DOHH2 (cell line): ENCODE measurements around the gene BORA.
A peak's percentile ranks its signal among the peaks of the same experiment; 100 is the strongest.

Experiments
- H3F3A ChIP-seq: fragments of 200-600 bp; sonication (generic), shearing (Covaris generic); 2 replicates; pipeline ENCODE4 v1.6.0; 2016; ENCODE audit warnings: antibody characterized with exemption, mild to moderate bottlenecking; ENCODE audit not compliant: control insufficient read depth, insufficient read depth
- H3K27ac ChIP-seq: fragments of 200-600 bp; sonication (generic); 2 replicates; pipeline ENCODE4 v1.5.1; 2014; ENCODE audit warnings: low read depth, mild to moderate bottlenecking, low read length, moderate library complexity
- H3K27me3 ChIP-seq: fragments of 200-600 bp; sonication (generic); 2 replicates; pipeline ENCODE4 v1.6.1; 2014; ENCODE audit warnings: mild to moderate bottlenecking, low read length, mixed read lengths; ENCODE audit not compliant: control insufficient read depth
- H3K36me3 ChIP-seq: fragments of 200-600 bp; sonication (generic); 2 replicates; pipeline ENCODE4 v1.6.1; 2014; ENCODE audit warnings: mild to moderate bottlenecking, low read length, moderate library complexity, mixed read lengths; ENCODE audit not compliant: control insufficient read depth
- H3K4me1 ChIP-seq: fragments of 200-600 bp; sonication (generic); 2 replicates; pipeline ENCODE4 v1.6.1; 2014; ENCODE audit warnings: mild to moderate bottlenecking, low read length, mixed read lengths; ENCODE audit not compliant: control insufficient read depth
- H3K4me2 ChIP-seq: fragments of 200-600 bp; sonication (generic); 2 replicates; pipeline ENCODE4 v1.6.0; 2014; ENCODE audit warnings: mild to moderate bottlenecking, low read length, moderate library complexity
- H3K4me3 ChIP-seq: fragments of 200-600 bp; sonication (generic); 2 replicates; pipeline ENCODE4 v1.5.1; 2014; ENCODE audit warnings: mild to moderate bottlenecking, low read length, mixed read lengths
- H3K79me2 ChIP-seq: fragments of 200-600 bp; sonication (generic); 2 replicates; pipeline ENCODE4 v1.6.1; 2014; ENCODE audit warnings: mild to moderate bottlenecking, low read length, mixed read lengths; ENCODE audit not compliant: control insufficient read depth
- H3K9me2 ChIP-seq: fragments of 200-600 bp; sonication (generic); replicated peaks from 2 replicates; pipeline ENCODE4 v1.6.1; 2014; ENCODE audit warnings: mild to moderate bottlenecking, low read length, mixed read lengths; ENCODE audit not compliant: control insufficient read depth
- H3K9me3 ChIP-seq: fragments of 200-600 bp; sonication (generic); 2 replicates; pipeline ENCODE4 v1.6.1; 2014; ENCODE audit warnings: antibody characterized with exemption, low read length, mixed read lengths; ENCODE audit not compliant: control insufficient read depth, insufficient read depth
- H4K20me1 ChIP-seq: fragments of 200-600 bp; sonication (generic); 2 replicates; pipeline ENCODE4 v1.6.0; 2014; ENCODE audit warnings: low read depth, mild to moderate bottlenecking, antibody characterized with exemption, low read length, moderate library complexity; ENCODE audit not compliant: control insufficient read depth, insufficient read depth
- EZH2phosphoT487 ChIP-seq: fragments of 200-600 bp; sonication (generic); IDR thresholded peaks from 2 replicates; pipeline ENCODE4 v1.6.1; 2017; ENCODE audit warnings: borderline replicate concordance, mild to moderate bottlenecking, antibody characterized with exemption, low read length, moderate library complexity, mixed read lengths
- TF ChIP-seq, protein P1 (sequence below): fragments of 200-600 bp; sonication (generic); IDR thresholded peaks from one replicate; pipeline ENCODE4 v1.5.1; 2014; ENCODE audit warnings: antibody characterized with exemption, mild to moderate bottlenecking, low read depth, low read length; ENCODE audit not compliant: poor library complexity, severe bottlenecking

BORA gene

DNA sequence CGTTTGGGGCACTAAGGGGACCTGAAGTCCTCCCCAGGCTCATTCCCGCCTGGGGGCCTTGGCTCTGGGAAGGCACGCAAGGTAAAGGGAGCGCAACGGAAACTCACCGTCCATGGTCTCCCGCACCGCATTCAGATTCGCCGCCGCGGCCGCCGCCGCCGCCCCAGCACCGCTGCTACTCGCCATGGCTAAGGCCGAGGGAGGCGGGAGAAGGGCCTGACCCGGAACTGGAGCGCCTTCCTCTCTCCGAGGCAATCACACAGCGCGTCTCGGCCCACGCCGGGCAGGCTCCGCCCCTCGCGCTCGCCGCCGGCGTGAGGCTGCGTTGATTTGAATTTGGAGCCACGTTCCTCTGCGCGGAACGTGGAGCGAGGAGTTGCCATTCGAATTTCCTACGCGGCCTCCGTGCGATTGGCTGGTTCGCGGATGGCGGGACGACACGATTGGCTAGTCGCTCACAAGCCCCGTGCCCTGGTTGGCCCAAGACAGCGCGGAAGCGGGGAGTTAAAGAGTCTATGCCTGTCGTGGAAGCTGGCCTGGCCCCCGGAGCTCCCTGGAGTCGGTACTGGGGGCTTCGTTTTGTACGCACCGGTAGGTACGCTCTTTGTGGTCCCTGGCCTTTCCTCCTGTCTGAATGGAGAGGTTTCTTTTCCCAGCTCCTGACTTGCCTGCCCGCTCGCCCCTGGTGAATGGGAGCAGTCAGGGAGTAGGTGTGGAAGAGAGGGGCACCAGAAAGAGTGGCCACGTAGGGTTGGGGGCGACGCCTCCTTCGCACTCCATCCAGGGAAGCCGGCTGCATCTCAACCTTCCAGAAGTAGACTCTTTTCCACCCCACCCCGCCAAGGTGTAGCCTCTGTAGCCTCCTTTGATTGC, at the start of gene BORA, which contains the start of gene MZT1:
BORA (plus strand) TSS at position 507 of the 873 bp plus-strand sequence. CDS start 1,018 bp downstream, outside the sequence.
MZT1 (minus strand) TSS at position 213 of the 873 bp plus-strand sequence; CDS start at position 186, 27 bp downstream.
- H3K27ac ChIP-seq, result peak within 1 kb of the TSS; percentile 68
- H3K9me2 ChIP-seq, result no peaks in the 10 kb centered on the region
- peaks cover 49% of the 10 kb centered on the region for H3K4me1 ChIP-seq
- peaks cover 87% of the 10 kb centered on the region for H3K79me2 ChIP-seq
- H3K9me3 ChIP-seq, result no peaks in the 10 kb centered on the region
- H4K20me1 ChIP-seq, result no peaks in the 10 kb centered on the region
- H3F3A ChIP-seq, result no peaks in the 10 kb centered on the region
- TF ChIP-seq, protein P1, sequence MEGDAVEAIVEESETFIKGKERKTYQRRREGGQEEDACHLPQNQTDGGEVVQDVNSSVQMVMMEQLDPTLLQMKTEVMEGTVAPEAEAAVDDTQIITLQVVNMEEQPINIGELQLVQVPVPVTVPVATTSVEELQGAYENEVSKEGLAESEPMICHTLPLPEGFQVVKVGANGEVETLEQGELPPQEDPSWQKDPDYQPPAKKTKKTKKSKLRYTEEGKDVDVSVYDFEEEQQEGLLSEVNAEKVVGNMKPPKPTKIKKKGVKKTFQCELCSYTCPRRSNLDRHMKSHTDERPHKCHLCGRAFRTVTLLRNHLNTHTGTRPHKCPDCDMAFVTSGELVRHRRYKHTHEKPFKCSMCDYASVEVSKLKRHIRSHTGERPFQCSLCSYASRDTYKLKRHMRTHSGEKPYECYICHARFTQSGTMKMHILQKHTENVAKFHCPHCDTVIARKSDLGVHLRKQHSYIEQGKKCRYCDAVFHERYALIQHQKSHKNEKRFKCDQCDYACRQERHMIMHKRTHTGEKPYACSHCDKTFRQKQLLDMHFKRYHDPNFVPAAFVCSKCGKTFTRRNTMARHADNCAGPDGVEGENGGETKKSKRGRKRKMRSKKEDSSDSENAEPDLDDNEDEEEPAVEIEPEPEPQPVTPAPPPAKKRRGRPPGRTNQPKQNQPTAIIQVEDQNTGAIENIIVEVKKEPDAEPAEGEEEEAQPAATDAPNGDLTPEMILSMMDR, result no peak
- no peak for TF ChIP-seq EZH2phosphoT487
- peak within 1 kb of the TSS; percentile 91 for H3K4me2 ChIP-seq
- peaks cover 78% of the 10 kb centered on the region for H3K36me3 ChIP-seq
- H3K27me3 ChIP-seq, result no peaks in the 10 kb centered on the region
- H3K4me3 ChIP-seq, result peak within 1 kb of the TSS; percentile 99

DNA sequence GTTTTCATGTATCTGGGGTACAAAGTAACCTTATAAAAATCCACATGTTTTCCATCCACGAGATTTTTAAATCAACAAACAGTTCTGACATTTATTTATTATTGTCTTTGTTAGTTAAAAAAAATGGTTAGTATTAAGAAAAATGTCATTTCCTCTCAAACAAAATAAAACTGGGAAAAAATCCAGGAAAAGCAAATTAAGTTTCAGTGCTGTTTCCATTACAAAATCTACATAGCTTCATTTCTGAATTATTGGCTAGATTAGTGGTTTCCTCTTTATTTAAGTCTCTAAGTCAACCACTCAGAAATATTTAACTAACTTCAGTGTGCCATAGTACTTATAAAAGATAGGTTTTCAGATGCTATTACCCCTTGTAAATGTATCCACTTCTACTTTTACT, 49.4 kb upstream of the BORA start:
- H3K27me3 ChIP-seq, result no peaks in the 10 kb centered on the region
- H3K79me2 ChIP-seq, result no peaks in the 10 kb centered on the region
- H3K9me2 ChIP-seq, result no peaks in the 10 kb centered on the region
- H3K4me2 ChIP-seq, result no peak overlapping the region
- no peak overlapping the region for H3K4me3 ChIP-seq
- no peaks in the 10 kb centered on the region for H4K20me1 ChIP-seq
- no peaks in the 10 kb centered on the region for H3K36me3 ChIP-seq
- H3F3A ChIP-seq, result no peaks in the 10 kb centered on the region
- no peaks in the 10 kb centered on the region for H3K9me3 ChIP-seq
- H3K4me1 ChIP-seq, result no peaks in the 10 kb centered on the region
- TF ChIP-seq, protein P1, result no peak
- TF ChIP-seq EZH2phosphoT487, result no peak
- H3K27ac ChIP-seq, result no peak overlapping the region

GRCh38 chr13:72680353-72680752, 47.4 kb upstream of the BORA start:
- H3F3A ChIP-seq, result no peaks in the 10 kb centered on the region
- H3K9me3 ChIP-seq, result no peaks in the 10 kb centered on the region
- no peak overlapping the region for H3K4me3 ChIP-seq
- no peaks in the 10 kb centered on the region for H3K27me3 ChIP-seq
- no peak overlapping the region for H3K4me2 ChIP-seq
- TF ChIP-seq, protein P1, result no peak
- TF ChIP-seq EZH2phosphoT487, result no peak
- H3K4me1 ChIP-seq, result no peaks in the 10 kb centered on the region
- no peak overlapping the region for H3K27ac ChIP-seq
- no peaks in the 10 kb centered on the region for H3K79me2 ChIP-seq
- H3K36me3 ChIP-seq, result no peaks in the 10 kb centered on the region
- H3K9me2 ChIP-seq, result no peaks in the 10 kb centered on the region
- H4K20me1 ChIP-seq, result no peaks in the 10 kb centered on the region
